Activated CD4-positive, alpha-beta T cell treated with anti-CD3 and anti-CD28 coated beads, Interleukin-2, amount 10 ng/mL, durations not matched to agents 24 days and 14 days (primary cell): ENCODE measurements around the gene RFESD. TPM values are rescaled to one million over a fixed set of nuclear protein-coding genes. Genes with fewer than 3 reads are reported as not detected.
A peak's percentile ranks its signal among the peaks of the same experiment; 100 is the strongest.

Experiments
- DNase-seq: peaks from one replicate; pipeline ENCODE4 v3.0.0; 2022
- H3K27ac Mint-ChIP-seq: one replicate; pipeline ENCODE4 v1.8.0; 2022; ENCODE audit warnings: mild to moderate bottlenecking, mixed read lengths
- H3K27me3 Mint-ChIP-seq: one replicate; pipeline ENCODE4 v1.8.0; 2022; ENCODE audit warnings: mixed read lengths
- H3K36me3 Mint-ChIP-seq: one replicate; pipeline ENCODE4 v1.8.0; 2022; ENCODE audit warnings: low read depth, mild to moderate bottlenecking, mixed read lengths
- H3K4me1 Mint-ChIP-seq: one replicate; pipeline ENCODE4 v1.8.0; 2021; ENCODE audit warnings: mixed read lengths
- H3K4me3 Mint-ChIP-seq: one replicate; pipeline ENCODE4 v1.8.0; 2022; ENCODE audit warnings: mild to moderate bottlenecking, moderate library complexity, mixed read lengths
- H3K9me3 Mint-ChIP-seq: one replicate; pipeline ENCODE4 v1.8.0; 2021; ENCODE audit warnings: mixed read lengths
- intact Hi-C: fragments of 100-400 bp; cut with micrococcal nuclease; formaldehyde crosslinking; loops from one replicate; pipeline ENCODE4 v1.15.1; 2023
- total RNA-seq: library from RNA; stranded (reverse); gene quantifications from 2 replicates; pipeline ENCODE4 v1.2.3, GENCODE V29; 2022

The RFESD gene
- total RNA-seq, result 4.0 and 4.2 TPM in 2 replicates

DNA sequence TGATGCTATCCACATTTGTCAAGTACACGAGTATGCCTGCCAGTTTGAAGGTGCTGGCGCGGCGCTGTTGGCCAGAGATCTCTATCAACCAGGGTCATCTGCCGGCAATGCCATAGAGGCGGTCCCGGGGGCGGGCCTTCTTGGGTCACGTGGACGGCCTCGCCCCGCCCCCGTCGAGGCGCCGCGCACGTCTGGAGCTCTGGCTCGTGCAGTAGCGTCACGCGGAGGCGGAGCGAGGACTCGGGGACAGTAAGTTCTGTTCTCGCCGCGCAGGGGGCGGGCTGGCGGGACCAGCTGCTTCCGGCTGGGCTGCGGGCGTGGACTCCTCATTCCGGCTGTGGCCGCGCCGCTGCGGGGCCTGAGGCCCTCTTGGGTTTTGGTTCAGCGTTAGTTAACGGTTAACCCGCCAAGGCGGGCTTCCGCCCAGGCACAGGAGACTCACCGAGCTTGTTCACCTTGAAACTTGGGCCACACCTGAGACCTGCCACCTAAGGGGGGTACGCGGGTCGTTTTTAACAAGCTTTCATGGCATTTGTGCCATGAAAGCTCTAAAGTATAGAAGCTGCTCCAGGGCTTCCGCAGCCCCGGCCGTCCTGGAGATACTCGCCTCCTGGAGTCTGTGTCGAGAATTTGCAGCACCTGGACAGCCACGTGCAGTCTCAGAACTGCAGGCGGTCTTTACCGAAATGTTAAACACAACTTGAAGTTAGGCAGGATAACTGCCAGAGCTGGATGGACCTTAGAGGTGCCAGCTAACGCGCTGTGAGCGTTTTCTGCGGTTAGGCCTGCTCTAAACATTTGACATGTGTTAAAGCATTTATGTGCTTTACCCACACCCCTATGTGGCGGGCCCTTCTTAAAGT, at the start of gene RFESD:
Gene RFESD, plus strand, starts transcription at position 209 of the 863 bp plus-strand sequence. CDS start 5,495 bp downstream, outside the sequence.
- H3K4me3 Mint-ChIP-seq, result peak within 1 kb of the TSS; percentile 83
- intact Hi-C loops, result loop anchor here (1.0 to 10.0 kb wide), 10 partner anchors 55 to 1016 kb away; partner anchors contain the start of genes CAST and GLRX
- H3K27ac Mint-ChIP-seq, result peak within 1 kb of the TSS; percentile 89
- peak; percentile 99 for DNase-seq
- H3K9me3 Mint-ChIP-seq, result no peaks in the 10 kb centered on the region
- H3K36me3 Mint-ChIP-seq, result no peaks in the 10 kb centered on the region
- H3K4me1 Mint-ChIP-seq, result peaks cover 29% of the 10 kb centered on the region
- H3K27me3 Mint-ChIP-seq, result no peaks in the 10 kb centered on the region

DNA sequence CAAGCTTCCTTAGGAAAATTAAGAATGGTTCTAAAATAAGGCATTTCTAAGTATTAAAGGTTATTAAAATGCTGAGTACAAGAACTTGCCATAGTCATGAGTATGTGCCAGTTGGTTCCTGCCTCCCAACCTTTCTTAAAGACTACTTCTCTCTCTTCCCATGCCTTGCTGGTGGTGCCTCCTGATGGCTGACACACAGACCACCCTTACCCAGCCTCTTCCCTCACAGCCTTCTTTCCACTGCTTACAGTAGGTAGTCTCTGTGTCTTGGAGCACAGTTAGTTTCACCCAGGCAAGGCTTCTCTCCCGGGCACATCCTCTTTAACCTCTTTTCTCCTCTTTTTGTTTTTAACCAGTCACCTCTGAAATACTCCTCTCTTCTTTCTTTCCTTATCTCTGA, 47.3 kb upstream of the RFESD start:
- peaks cover 11% of the 10 kb centered on the region for H3K36me3 Mint-ChIP-seq
- no peak for DNase-seq
- no peak overlapping the region for H3K4me3 Mint-ChIP-seq
- no peaks in the 10 kb centered on the region for H3K4me1 Mint-ChIP-seq
- intact Hi-C loops, result no loop called here
- no peaks in the 10 kb centered on the region for H3K27me3 Mint-ChIP-seq
- no peaks in the 10 kb centered on the region for H3K9me3 Mint-ChIP-seq
- H3K27ac Mint-ChIP-seq, result no peak overlapping the region

DNA sequence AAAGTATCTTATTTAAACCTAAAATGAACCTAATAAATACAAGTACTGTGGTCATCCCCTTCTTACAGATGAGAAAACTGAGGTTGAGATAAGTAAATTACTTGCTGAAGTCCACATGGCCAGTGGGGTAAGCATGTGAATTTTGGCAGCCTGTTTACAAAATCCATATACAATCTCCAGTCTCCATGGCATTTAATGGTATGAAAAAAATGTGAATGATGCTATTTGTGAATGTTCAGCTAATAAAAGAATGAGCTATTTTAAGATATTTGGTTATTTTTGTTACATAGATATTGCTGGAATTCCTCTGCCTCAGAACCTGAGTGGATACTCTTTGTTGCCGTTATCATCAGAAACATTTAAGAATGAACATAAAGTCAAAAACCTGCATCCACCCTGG, 46.0 kb upstream of the RFESD start:
- intact Hi-C loops, result no loop called here
- H3K9me3 Mint-ChIP-seq, result no peaks in the 10 kb centered on the region
- no peaks in the 10 kb centered on the region for H3K4me1 Mint-ChIP-seq
- DNase-seq, result no peak
- no peaks in the 10 kb centered on the region for H3K27me3 Mint-ChIP-seq
- H3K36me3 Mint-ChIP-seq, result peaks cover 13% of the 10 kb centered on the region
- H3K4me3 Mint-ChIP-seq, result no peak overlapping the region
- no peak overlapping the region for H3K27ac Mint-ChIP-seq

DNA sequence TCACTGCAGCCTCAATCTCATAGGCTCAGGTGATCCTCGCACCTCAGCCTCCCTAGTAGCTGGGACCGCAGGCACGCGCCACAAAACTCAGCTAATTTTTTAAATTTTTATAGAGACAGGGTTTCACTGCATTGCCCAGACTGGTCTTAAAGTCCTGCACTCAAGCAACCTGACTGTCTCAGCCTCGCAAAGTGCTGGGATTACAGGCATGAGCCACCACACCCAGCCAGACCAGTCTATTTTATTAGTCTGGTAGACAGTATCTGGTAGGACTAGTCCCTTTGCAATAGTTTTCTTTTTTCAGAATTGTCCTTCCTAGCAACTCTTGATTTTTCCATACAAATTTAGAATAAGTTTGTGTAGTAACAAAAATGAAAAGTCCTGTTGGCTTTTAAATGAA, 40.8 kb upstream of the RFESD start:
- Mint-ChIP-seq H3K27ac (no peak overlapping the region), H3K27me3 (no peaks in the 10 kb centered on the region), H3K36me3 (peaks cover 17% of the 10 kb centered on the region), H3K4me3 (no peak overlapping the region), H3K4me1 (no peaks in the 10 kb centered on the region), H3K9me3 (no peaks in the 10 kb centered on the region)
- intact Hi-C loops, result no loop called here
- no peak for DNase-seq

DNA sequence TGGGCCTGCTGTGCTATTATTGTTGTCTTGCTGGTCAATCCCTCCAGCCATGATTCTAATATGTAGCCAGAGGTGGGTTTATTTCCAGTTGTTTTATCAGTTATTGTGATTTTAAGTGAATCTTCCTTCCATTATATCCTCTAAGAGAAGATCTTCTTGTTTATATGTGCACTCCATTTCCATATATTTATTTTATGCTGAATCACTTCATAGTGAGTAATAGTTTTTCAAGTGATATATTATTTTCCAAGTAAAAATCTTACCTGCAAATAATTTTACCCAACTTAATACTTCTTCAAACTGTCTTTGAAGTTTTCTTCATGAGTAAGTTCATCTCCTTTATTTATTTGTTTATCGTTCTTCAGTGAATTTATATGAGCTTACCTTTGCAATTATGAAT, 40.2 kb upstream of the RFESD start:
- Mint-ChIP-seq H3K9me3 (no peaks in the 10 kb centered on the region), H3K27ac (no peak overlapping the region), H3K27me3 (no peaks in the 10 kb centered on the region), H3K4me3 (no peak overlapping the region), H3K36me3 (peaks cover 13% of the 10 kb centered on the region), H3K4me1 (no peaks in the 10 kb centered on the region)
- DNase-seq, result no peak
- intact Hi-C loops, result no loop called here

DNA sequence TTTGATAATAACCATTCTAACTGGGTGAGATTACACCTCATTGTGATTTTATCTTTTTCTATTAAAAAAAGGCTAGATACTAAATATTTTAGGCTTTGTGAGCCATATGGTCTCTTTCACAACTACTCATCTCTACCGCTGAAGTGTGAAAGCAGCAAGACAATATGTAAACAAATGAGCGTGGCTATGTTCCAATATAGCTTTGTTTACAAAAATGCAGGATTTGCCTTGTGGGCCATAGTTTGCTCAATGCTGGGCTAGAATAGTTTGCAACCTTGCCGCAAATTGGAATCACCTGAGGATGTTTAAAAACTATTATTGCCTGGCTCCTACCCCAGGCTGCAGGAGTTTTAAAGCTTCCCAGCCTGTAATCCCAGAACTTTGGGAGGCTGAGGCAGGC, 36.9 kb upstream of the RFESD start:
- Mint-ChIP-seq H3K9me3 (peaks cover 6% of the 10 kb centered on the region), H3K27me3 (no peaks in the 10 kb centered on the region), H3K27ac (no peak overlapping the region), H3K4me1 (no peaks in the 10 kb centered on the region), H3K36me3 (peaks cover 16% of the 10 kb centered on the region), H3K4me3 (no peak overlapping the region)
- no peak for DNase-seq
- intact Hi-C loops, result no loop called here

DNA sequence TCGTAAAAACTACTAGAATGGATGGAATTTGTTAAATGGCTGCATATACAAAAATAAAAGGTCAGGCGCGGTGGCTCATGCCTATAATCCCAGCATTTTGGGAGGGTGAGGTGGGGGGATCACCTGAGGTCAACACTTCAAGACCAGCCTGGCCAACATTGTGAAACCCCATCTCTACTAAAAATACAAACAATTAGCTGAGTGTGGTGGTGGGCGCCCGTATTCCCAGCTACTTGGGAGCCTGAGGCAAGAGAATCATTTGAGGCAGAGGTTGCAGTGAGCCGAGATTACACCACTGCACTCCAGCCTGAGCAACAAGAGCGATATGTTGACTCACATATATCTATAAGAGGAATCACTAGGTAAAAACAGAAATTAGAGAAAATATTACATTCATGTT, 36.0 kb upstream of the RFESD start:
- DNase-seq, result no peak
- Mint-ChIP-seq H3K36me3 (peaks cover 20% of the 10 kb centered on the region), H3K9me3 (peaks cover 6% of the 10 kb centered on the region), H3K4me3 (no peak overlapping the region), H3K4me1 (peaks cover 3% of the 10 kb centered on the region), H3K27ac (no peak overlapping the region), H3K27me3 (no peaks in the 10 kb centered on the region)
- intact Hi-C loops, result no loop called here

DNA sequence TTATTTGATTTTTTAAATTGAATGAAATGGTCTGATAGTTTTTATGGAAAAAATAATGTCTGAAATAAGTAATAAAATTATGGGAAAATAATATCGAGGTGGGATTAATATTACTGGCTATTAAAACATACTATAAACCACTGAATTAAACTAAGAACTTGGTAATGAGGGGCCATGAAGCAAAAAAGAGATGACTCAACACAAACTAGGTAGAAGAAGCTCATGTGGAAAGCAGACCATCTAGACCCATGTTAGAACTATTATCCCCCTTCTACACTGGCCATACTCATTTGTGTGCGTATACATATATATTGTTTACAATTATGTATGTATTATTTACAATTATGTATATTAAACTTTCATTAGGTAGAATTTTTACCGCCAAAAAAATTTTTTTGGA, 35.2 kb upstream of the RFESD start:
- intact Hi-C loops, result no loop called here
- peaks cover 3% of the 10 kb centered on the region for H3K4me1 Mint-ChIP-seq
- H3K4me3 Mint-ChIP-seq, result no peak overlapping the region
- peaks cover 6% of the 10 kb centered on the region for H3K9me3 Mint-ChIP-seq
- DNase-seq, result no peak
- H3K36me3 Mint-ChIP-seq, result peaks cover 20% of the 10 kb centered on the region
- H3K27ac Mint-ChIP-seq, result no peak overlapping the region
- no peaks in the 10 kb centered on the region for H3K27me3 Mint-ChIP-seq

DNA sequence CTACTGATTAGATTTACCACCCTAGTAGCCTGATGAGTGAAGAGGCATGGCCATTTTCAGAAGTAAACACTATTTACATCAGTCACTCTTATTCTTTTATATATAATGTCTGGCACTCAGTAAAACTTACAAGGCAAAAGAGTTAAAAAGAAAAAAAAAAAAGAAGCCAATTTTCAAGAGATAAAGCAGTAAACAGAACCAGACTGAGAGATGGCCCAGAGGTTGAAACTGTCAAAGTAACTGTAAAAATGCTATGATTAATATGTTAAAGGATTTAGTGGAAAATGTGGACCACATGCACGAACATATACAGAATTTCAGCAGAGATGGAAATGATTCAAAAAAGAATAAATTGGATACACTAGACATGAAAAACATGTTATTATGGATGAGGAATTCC, 33.1 kb upstream of the RFESD start:
- Mint-ChIP-seq H3K27ac (no peak overlapping the region), H3K27me3 (peaks cover 2% of the 10 kb centered on the region), H3K4me1 (peaks cover 6% of the 10 kb centered on the region), H3K36me3 (peaks cover 23% of the 10 kb centered on the region), H3K4me3 (no peak overlapping the region), H3K9me3 (peaks cover 6% of the 10 kb centered on the region)
- intact Hi-C loops, result no loop called here
- no peak for DNase-seq

DNA sequence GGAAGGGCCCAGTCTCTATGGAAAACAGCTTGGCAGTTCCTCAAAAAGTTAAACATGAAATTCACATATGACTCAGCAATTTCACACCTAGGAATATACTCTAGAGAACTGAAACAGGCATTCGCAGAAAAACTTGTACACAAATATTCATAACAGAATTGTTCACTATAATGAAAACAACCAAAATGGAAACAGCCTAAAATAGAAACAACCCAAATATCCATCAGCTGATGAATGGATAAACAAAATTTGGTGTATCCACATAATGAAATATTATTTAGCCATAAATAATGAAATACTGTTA, 31.5 kb upstream of the RFESD start:
- H3K4me3 Mint-ChIP-seq, result no peak overlapping the region
- intact Hi-C loops, result loop anchor here (1.0 kb wide), 1 partner anchor 24 kb away; no protein-coding TSS in a partner anchor
- no peak for DNase-seq

DNA sequence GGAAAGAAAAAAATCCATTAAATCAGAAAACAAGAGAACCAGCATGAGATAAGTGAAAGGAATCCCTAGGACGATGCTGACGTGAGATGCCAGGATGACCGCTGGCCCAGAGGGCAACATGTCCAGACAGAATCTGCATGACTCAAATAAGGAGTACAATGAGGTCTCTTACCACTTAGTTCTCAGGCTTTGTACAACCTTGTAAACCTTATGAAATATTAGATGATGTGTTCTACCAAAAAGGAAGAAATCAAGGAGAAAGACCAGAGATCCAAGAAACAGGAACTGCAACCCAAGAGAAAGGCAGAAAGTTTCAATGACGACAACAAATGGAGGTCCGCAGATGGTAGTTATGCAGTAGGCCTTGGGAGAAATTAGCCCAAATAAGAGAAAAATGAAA, 29.5 kb upstream of the RFESD start:
- H3K9me3 Mint-ChIP-seq, result peaks cover 9% of the 10 kb centered on the region
- H3K4me1 Mint-ChIP-seq, result peaks cover 28% of the 10 kb centered on the region
- no peak overlapping the region for H3K4me3 Mint-ChIP-seq
- DNase-seq, result no peak
- peaks cover 22% of the 10 kb centered on the region for H3K36me3 Mint-ChIP-seq
- peaks cover 16% of the 10 kb centered on the region for H3K27me3 Mint-ChIP-seq
- no peak overlapping the region for H3K27ac Mint-ChIP-seq
- intact Hi-C loops, result no loop called here

More for the DNA sequence above, 31.5 kb upstream of the RFESD start:
- Mint-ChIP-seq H3K27ac (peak overlapping the region; percentile 18), H3K36me3 (peaks cover 22% of the 10 kb centered on the region), H3K27me3 (peaks cover 14% of the 10 kb centered on the region), H3K4me1 (peaks cover 21% of the 10 kb centered on the region), H3K9me3 (peaks cover 9% of the 10 kb centered on the region)

DNA sequence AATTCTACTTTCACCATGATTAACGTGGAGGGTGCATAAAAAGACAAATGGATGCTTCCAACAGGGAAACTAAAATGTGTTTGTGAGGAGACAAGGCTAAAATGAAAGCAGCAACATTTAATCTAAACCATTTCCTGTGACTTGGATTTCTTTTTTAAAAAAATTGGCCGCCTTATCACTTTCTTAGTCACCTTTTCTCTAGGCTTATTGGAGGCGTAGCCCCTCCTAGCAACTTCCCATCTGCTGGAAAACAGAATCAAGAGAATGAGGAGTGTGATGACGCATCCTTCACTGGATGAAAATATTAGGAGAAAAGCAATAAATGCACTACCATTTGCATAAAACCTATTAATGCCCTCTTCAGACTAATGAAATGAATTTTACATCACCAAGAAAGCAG, 27.5 kb upstream of the RFESD start:
- peaks cover 38% of the 10 kb centered on the region for H3K4me1 Mint-ChIP-seq
- peaks cover 16% of the 10 kb centered on the region for H3K27me3 Mint-ChIP-seq
- intact Hi-C loops, result no loop called here
- peaks cover 6% of the 10 kb centered on the region for H3K9me3 Mint-ChIP-seq
- peak overlapping the region; percentile 91 for H3K4me3 Mint-ChIP-seq
- no peak overlapping the region for H3K27ac Mint-ChIP-seq
- peaks cover 13% of the 10 kb centered on the region for H3K36me3 Mint-ChIP-seq
- no peak for DNase-seq

DNA sequence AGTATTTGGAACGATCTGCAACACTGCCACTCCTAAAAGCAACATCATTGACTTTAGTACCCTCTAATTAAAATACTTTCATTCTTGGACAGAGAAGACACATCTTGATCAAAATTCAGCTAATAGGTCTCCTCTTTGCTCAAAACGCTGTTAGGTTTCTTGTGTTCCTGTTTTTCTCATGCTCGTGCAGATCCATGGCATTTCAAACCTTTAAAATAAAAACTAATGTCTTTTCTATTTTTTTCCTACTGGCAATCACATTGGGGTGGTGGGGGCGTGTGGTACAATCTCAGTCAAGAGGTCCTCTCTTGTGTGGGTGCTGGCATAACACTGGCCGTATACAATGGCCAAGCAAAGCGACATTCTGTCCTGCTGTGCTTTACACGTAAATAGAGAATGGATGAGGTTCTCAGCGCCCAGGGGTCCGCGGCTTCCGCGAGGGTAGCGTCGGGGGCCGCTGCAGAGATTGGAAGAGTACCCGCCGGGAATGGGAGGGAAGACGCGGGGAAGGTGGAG, 27.0 kb upstream of the RFESD start:
- Mint-ChIP-seq H3K27me3 (peaks cover 16% of the 10 kb centered on the region), H3K4me1 (peaks cover 38% of the 10 kb centered on the region), H3K36me3 (peaks cover 10% of the 10 kb centered on the region), H3K27ac (peak overlapping the region; percentile 67), H3K4me3 (peak overlapping the region; percentile 91), H3K9me3 (peaks cover 6% of the 10 kb centered on the region)
- intact Hi-C loops, result no loop called here
- DNase-seq, result no peak

DNA sequence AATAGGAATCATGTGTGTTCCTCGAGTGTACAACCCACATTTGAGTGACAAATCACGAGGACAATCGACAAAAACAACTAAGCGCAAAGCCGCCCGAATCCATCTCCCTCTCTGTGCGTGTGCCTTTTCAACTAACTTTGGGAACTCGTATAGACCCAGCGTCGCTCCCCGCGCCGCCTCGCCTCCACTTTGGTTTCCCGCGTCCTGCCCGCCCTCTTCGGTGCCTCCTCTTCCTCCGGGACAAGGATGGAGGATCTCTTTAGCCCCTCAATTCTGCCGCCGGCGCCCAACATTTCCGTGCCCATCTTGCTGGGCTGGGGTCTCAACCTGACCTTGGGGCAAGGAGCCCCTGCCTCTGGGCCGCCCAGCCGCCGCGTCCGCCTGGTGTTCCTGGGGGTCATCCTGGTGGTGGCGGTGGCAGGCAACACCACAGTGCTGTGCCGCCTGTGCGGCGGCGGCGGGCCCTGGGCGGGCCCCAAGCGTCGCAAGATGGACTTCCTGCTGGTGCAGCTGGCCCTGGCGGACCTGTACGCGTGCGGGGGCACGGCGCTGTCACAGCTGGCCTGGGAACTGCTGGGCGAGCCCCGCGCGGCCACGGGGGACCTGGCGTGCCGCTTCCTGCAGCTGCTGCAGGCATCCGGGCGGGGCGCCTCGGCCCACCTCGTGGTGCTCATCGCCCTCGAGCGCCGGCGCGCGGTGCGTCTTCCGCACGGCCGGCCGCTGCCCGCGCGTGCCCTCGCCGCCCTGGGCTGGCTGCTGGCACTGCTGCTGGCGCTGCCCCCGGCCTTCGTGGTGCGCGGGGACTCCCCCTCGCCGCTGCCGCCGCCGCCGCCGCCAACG, 26.3 kb upstream of the RFESD start, which contains the start of gene GPR150:
Gene GPR150, plus strand, starts transcription at position 58 of the 840 bp plus-strand sequence. Its CDS starts 189 bp downstream, at position 247.
- Mint-ChIP-seq H3K4me3 (peak within 1 kb of the TSS; percentile 91), H3K36me3 (peaks cover 6% of the 10 kb centered on the region), H3K4me1 (peaks cover 35% of the 10 kb centered on the region), H3K27me3 (peaks cover 16% of the 10 kb centered on the region), H3K9me3 (peaks cover 6% of the 10 kb centered on the region), H3K27ac (peak within 1 kb of the TSS; percentile 67)
- peak; percentile 90 for DNase-seq
- intact Hi-C loops, result no loop called here
